Activated CD8-positive, alpha-beta T cell treated with anti-CD3 and anti-CD28 coated beads for 36 hours (primary cell): ENCODE data around the gene NMUR1. TPM values are rescaled to one million over a fixed set of nuclear protein-coding genes. Genes with fewer than 3 reads are reported as not detected.

Experiments used
- ATAC-seq: fragments of 200-7000 bp; cut with Tn5 transposase; one replicate; pipeline ENCODE4 v1.10.0; 2021; ENCODE audit warnings: mild to moderate bottlenecking, moderate library complexity
- CTCF ChIA-PET: fragments of 350-600 bp; sonication (Branson Sonifier 250); formaldehyde crosslinking; loops from one replicate; lab custom pipeline; 2021; ENCODE audit warnings: antibody characterized with exemption; lab: Charles Lee
- POLR2A ChIA-PET: fragments of 350-600 bp; sonication (Branson Sonifier 250); formaldehyde crosslinking; loops from one replicate; lab custom pipeline; 2021; ENCODE audit warnings: antibody characterized with exemption; lab: Charles Lee
- DNase-seq: peaks from one replicate; pipeline ENCODE4 v3.0.0-alpha.2; 2020
- H3K27ac Mint-ChIP-seq: one replicate; pipeline ENCODE4 v1.8.0; 2021; ENCODE audit warnings: mild to moderate bottlenecking, mixed read lengths
- H3K27me3 Mint-ChIP-seq: one replicate; pipeline ENCODE4 v1.8.0; 2021; ENCODE audit warnings: mixed read lengths
- H3K36me3 Mint-ChIP-seq: one replicate; pipeline ENCODE4 v1.8.0; 2021; ENCODE audit warnings: low read depth, mixed read lengths
- H3K4me1 Mint-ChIP-seq: one replicate; pipeline ENCODE4 v1.8.0; 2021; ENCODE audit warnings: low read depth, mixed read lengths
- H3K4me3 Mint-ChIP-seq: one replicate; pipeline ENCODE4 v1.8.0; 2021; ENCODE audit warnings: mild to moderate bottlenecking, moderate library complexity, mixed read lengths
- H3K9me3 Mint-ChIP-seq: one replicate; pipeline ENCODE4 v1.8.0; 2021; ENCODE audit warnings: mixed read lengths
- CTCF ChIP-seq: fragments of 200-600 bp; IDR thresholded peaks from one replicate; pipeline ENCODE4 v1.8.0; 2022; ENCODE audit warnings: antibody characterized with exemption, mild to moderate bottlenecking
- intact Hi-C: fragments of 100-400 bp; cut with micrococcal nuclease; formaldehyde crosslinking; loops from one replicate; pipeline ENCODE4 v1.10.0; 2022
- total RNA-seq, 2 experiments: library from RNA; stranded (reverse); gene quantifications; one replicate each; pipeline ENCODE4 v1.2.3, GENCODE V29; 2021

NMUR1 gene
- total RNA-seq, 2 experiments from 2014 or later, result 0.09 TPM; not detected in 1

GRCh38 chr2:231494669-231495068, 35.6 kb downstream of the NMUR1 start:
- Mint-ChIP-seq H3K27me3 (no peaks in the 10 kb centered on the region), H3K4me3 (no peak overlapping the region), H3K9me3 (no peaks in the 10 kb centered on the region), H3K36me3 (no peaks in the 10 kb centered on the region), H3K4me1 (peaks cover 2% of the 10 kb centered on the region), H3K27ac (no peak overlapping the region)
- ATAC-seq (no peak), DNase-seq (no peak)
- ChIA-PET CTCF (interaction anchor here (1.7 to 1.9 kb wide), 2 partner anchors 12 kb away, joined by 8 read pairs; no protein-coding TSS in a partner anchor), POLR2A (interaction anchor here (1.5 kb wide), 1 partner anchor 12 kb away, joined by 3 read pairs; no protein-coding TSS in a partner anchor)
- TF ChIP-seq CTCF, result no peak
- intact Hi-C loops, result no loop called here

- no peaks in the 10 kb centered on the region for H3K9me3 Mint-ChIP-seq
- H3K4me1 Mint-ChIP-seq, result peaks cover 2% of the 10 kb centered on the region
- no peak for TF ChIP-seq CTCF
- no peaks in the 10 kb centered on the region for H3K27me3 Mint-ChIP-seq
- ChIA-PET POLR2A (no interaction called here), CTCF (interaction anchor here (0.5 to 2.3 kb wide), 8 partner anchors 9 to 263 kb away, joined by 3 to 25 read pairs (median 3); partner anchors contain the start of gene NCL)
- H3K27ac Mint-ChIP-seq, result no peak overlapping the region
- intact Hi-C loops, result no loop called here
- H3K4me3 Mint-ChIP-seq, result no peak overlapping the region
- ATAC-seq (no peak), DNase-seq (no peak)
- no peaks in the 10 kb centered on the region for H3K36me3 Mint-ChIP-seq
Observed at GRCh38 chr2:231490801-231491200, 39.4 kb downstream of the NMUR1 start.

- DNase-seq, result peak; percentile 61
- ATAC-seq, result no peak
- peaks cover under 1% of the 10 kb centered on the region for H3K4me1 Mint-ChIP-seq
- H3K27me3 Mint-ChIP-seq, result no peaks in the 10 kb centered on the region
- no peak overlapping the region for H3K27ac Mint-ChIP-seq
- intact Hi-C loops, result no loop called here
- POLR2A ChIA-PET, result no interaction called here
- H3K36me3 Mint-ChIP-seq, result no peaks in the 10 kb centered on the region
- peak; percentile 37 for TF ChIP-seq CTCF
- CTCF ChIA-PET, result interaction anchor here (0.5 to 2.3 kb wide), 8 partner anchors 8 to 183 kb away, joined by 3 to 25 read pairs (median 3); partner anchors contain the start of gene NCL
- no peaks in the 10 kb centered on the region for H3K9me3 Mint-ChIP-seq
- no peak overlapping the region for H3K4me3 Mint-ChIP-seq
Observed at GRCh38 chr2:231489990-231490389, 40.3 kb downstream of the NMUR1 start.

GRCh38 chr2:231488331-231488730, 41.9 kb downstream of the NMUR1 start:
- ATAC-seq, result no peak
- POLR2A ChIA-PET, result interaction anchor here (1.0 to 2.6 kb wide), 2 partner anchors 24 to 26 kb away, joined by 3 to 10 read pairs; partner anchors contain the start of gene NCL
- CTCF ChIA-PET, result interaction anchor here (0.8 to 1.7 kb wide), 5 partner anchors 10 to 23 kb away, joined by 3 to 6 read pairs (median 4); no protein-coding TSS in a partner anchor
- intact Hi-C loops, result no loop called here
- Mint-ChIP-seq H3K9me3 (no peaks in the 10 kb centered on the region), H3K27ac (no peak overlapping the region), H3K4me1 (peaks cover 3% of the 10 kb centered on the region), H3K4me3 (no peak overlapping the region), H3K27me3 (no peaks in the 10 kb centered on the region), H3K36me3 (no peaks in the 10 kb centered on the region)
- TF ChIP-seq CTCF, result no peak
- DNase-seq, result no peak

GRCh38 chr2:231486851-231487596, 43.2 kb downstream of the NMUR1 start:
- intact Hi-C loops, result no loop called here

More at GRCh38 chr2:231486851-231487596, 43.2 kb downstream of the NMUR1 start:
- Mint-ChIP-seq H3K4me1 (peaks cover 7% of the 10 kb centered on the region), H3K36me3 (no peaks in the 10 kb centered on the region), H3K9me3 (no peaks in the 10 kb centered on the region), H3K27ac (no peak overlapping the region), H3K27me3 (no peaks in the 10 kb centered on the region), H3K4me3 (no peak overlapping the region)
- no peak for DNase-seq
- TF ChIP-seq CTCF, result no peak
- no peak for ATAC-seq
- POLR2A ChIA-PET, result interaction anchor here (1.1 to 2.6 kb wide), 3 partner anchors 23 to 26 kb away, joined by 3 to 10 read pairs (median 3); partner anchors contain the start of gene NCL
- CTCF ChIA-PET, result interaction anchor here (1.1 to 1.4 kb wide), 2 partner anchors 22 to 114 kb away, joined by 3 to 4 read pairs; no protein-coding TSS in a partner anchor
